PC-3 (cell line): Measurements from ENCODE around the gene MAP3K5. TPM values are rescaled to one million over a fixed set of nuclear protein-coding genes. Genes with fewer than 3 reads are reported as not detected.

Experiments used
- ATAC-seq: fragments of 200-7000 bp; cut with Tn5 transposase; 2 replicates; pipeline ENCODE4 v1.9.1; 2020; ENCODE audit warnings: mild to moderate bottlenecking, moderate library complexity
- BruUV-seq: library from RNA; stranded (reverse); fragments of 400-500 nt; replicated peaks from 2 replicates; lab custom pipeline; 2021; lab: Mats Ljungman, UMichigan
- CTCF ChIA-PET: fragments of 300-600 bp; sonication (Branson Sonifier 250); formaldehyde crosslinking; loops from one replicate; lab custom pipeline; 2022; ENCODE audit warnings: antibody characterized with exemption; lab: Charles Lee
- POLR2A ChIA-PET: fragments of 300-600 bp; sonication (Branson Sonifier 250); formaldehyde crosslinking; loops from one replicate; lab custom pipeline; 2022; ENCODE audit warnings: antibody characterized with exemption; ENCODE audit not compliant: unreplicated experiment; lab: Charles Lee
- DNase-seq: peaks from one replicate; pipeline ENCODE4 v3.0.0-alpha.2; 2015
- H2AFZ ChIP-seq: fragments of 300-600 bp; sonication (generic); 2 replicates; pipeline ENCODE4 v1.6.0; 2016; ENCODE audit warnings: antibody characterized with exemption, low read length
- H3F3A ChIP-seq: fragments of 300-600 bp; sonication (generic); one replicate; pipeline ENCODE4 v1.6.0; 2017; ENCODE audit warnings: antibody characterized with exemption, low read length, control low read depth, mild to moderate bottlenecking; ENCODE audit not compliant: unreplicated experiment
- H3K27ac ChIP-seq: fragments of 300-600 bp; sonication (generic); 2 replicates; pipeline ENCODE4 v1.5.1; 2016; ENCODE audit warnings: mild to moderate bottlenecking, low read length
- H3K27me3 ChIP-seq: fragments of 300-600 bp; sonication (generic); 2 replicates; pipeline ENCODE4 v1.6.1; 2016; ENCODE audit warnings: low read length, mixed read lengths
- H3K36me3 ChIP-seq: fragments of 300-600 bp; sonication (generic); 2 replicates; pipeline ENCODE4 v1.6.1; 2016; ENCODE audit warnings: low read depth, mixed run types, low read length, mixed read lengths
- H3K4me1 ChIP-seq: fragments of 300-600 bp; sonication (generic); 2 replicates; pipeline ENCODE4 v1.5.1; 2016; ENCODE audit warnings: low read length; ENCODE audit not compliant: insufficient read depth
- H3K4me2 ChIP-seq: fragments of 300-600 bp; sonication (generic); 2 replicates; pipeline ENCODE4 v1.6.0; 2016; ENCODE audit warnings: low read length
- H3K4me3 ChIP-seq: fragments of 300-600 bp; sonication (generic); 2 replicates; pipeline ENCODE4 v1.5.1; 2016; ENCODE audit warnings: mild to moderate bottlenecking, low read length, mixed read lengths
- H3K79me2 ChIP-seq: fragments of 300-600 bp; sonication (generic); 2 replicates; pipeline ENCODE4 v1.6.1; 2017; ENCODE audit warnings: low read length, mixed read lengths
- H3K9ac ChIP-seq: fragments of 300-600 bp; sonication (generic); 2 replicates; pipeline ENCODE4 v1.6.0; 2016; ENCODE audit warnings: mild to moderate bottlenecking, low read length
- H3K9me2 ChIP-seq: fragments of 300-600 bp; sonication (generic); replicated peaks from 2 replicates; pipeline ENCODE4 v1.6.1; 2016; ENCODE audit warnings: mixed run types, low read length, mixed read lengths
- H3K9me3 ChIP-seq: fragments of 300-600 bp; sonication (generic); 2 replicates; pipeline ENCODE4 v1.6.1; 2016; ENCODE audit warnings: low read length, mixed read lengths
- H4K20me1 ChIP-seq: fragments of 300-600 bp; sonication (generic); 2 replicates; pipeline ENCODE4 v1.6.1; 2016; ENCODE audit warnings: low read length, mixed read lengths
- EZH2 ChIP-seq: fragments of 300-600 bp; sonication (generic); IDR thresholded peaks from one replicate; pipeline ENCODE4 v1.6.1; 2017; ENCODE audit warnings: antibody characterized with exemption, mild to moderate bottlenecking, low read length; ENCODE audit not compliant: unreplicated experiment
- EZH2phosphoT487 ChIP-seq: fragments of 300-600 bp; sonication (generic); IDR thresholded peaks from 2 replicates; pipeline ENCODE4 v1.6.1; 2018; ENCODE audit warnings: mild to moderate bottlenecking, antibody characterized with exemption, low read length, borderline replicate concordance
- intact Hi-C: fragments of 100-400 bp; cut with micrococcal nuclease; formaldehyde crosslinking; loops from 2 replicates; pipeline ENCODE4 v1.9.0; 2023
- total RNA-seq: library from RNA; depleted of rRNA; stranded (reverse); fragments of >200 nt; gene quantifications from 2 replicates; pipeline ENCODE4 v1.2.3, GENCODE V29; 2014
- TF ChIP-seq, protein P1 (sequence below): fragments of 300-600 bp; sonication (generic); conservative IDR thresholded peaks from 2 replicates; pipeline ENCODE4 v1.5.1; 2017; ENCODE audit warnings: antibody characterized with exemption, low read depth, mild to moderate bottlenecking, low read length

The MAP3K5 gene
- total RNA-seq, 1 experiment from 2014 or later = 4.3 TPM

- intact Hi-C loops = no loop called here
- Histone ChIP-seq H3K4me1 (no peaks in the 10 kb centered on the region), H3F3A (no peaks in the 10 kb centered on the region), H3K4me3 (no peak overlapping the region), H3K27me3 (no peaks in the 10 kb centered on the region), H3K79me2 (no peaks in the 10 kb centered on the region), H3K27ac (no peak overlapping the region), H3K9me3 (no peaks in the 10 kb centered on the region), H3K9me2 (no peaks in the 10 kb centered on the region), H3K4me2 (no peak overlapping the region), H3K9ac (no peak overlapping the region), H3K36me3 (no peaks in the 10 kb centered on the region), H2AFZ (no peak overlapping the region), H4K20me1 (no peaks in the 10 kb centered on the region)
- POLR2A ChIA-PET = no interaction called here
- CTCF ChIA-PET = no interaction called here
- no peak for ATAC-seq
- TF ChIP-seq, protein P1, sequence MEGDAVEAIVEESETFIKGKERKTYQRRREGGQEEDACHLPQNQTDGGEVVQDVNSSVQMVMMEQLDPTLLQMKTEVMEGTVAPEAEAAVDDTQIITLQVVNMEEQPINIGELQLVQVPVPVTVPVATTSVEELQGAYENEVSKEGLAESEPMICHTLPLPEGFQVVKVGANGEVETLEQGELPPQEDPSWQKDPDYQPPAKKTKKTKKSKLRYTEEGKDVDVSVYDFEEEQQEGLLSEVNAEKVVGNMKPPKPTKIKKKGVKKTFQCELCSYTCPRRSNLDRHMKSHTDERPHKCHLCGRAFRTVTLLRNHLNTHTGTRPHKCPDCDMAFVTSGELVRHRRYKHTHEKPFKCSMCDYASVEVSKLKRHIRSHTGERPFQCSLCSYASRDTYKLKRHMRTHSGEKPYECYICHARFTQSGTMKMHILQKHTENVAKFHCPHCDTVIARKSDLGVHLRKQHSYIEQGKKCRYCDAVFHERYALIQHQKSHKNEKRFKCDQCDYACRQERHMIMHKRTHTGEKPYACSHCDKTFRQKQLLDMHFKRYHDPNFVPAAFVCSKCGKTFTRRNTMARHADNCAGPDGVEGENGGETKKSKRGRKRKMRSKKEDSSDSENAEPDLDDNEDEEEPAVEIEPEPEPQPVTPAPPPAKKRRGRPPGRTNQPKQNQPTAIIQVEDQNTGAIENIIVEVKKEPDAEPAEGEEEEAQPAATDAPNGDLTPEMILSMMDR = no peak
- TF ChIP-seq EZH2 (no peak), EZH2phosphoT487 (no peak)
- no peak for DNase-seq
- no TSS peak for BruUV-seq
Measured at GRCh38 chr6:136635615-136636014, 156.7 kb downstream of the MAP3K5 start.

DNA sequence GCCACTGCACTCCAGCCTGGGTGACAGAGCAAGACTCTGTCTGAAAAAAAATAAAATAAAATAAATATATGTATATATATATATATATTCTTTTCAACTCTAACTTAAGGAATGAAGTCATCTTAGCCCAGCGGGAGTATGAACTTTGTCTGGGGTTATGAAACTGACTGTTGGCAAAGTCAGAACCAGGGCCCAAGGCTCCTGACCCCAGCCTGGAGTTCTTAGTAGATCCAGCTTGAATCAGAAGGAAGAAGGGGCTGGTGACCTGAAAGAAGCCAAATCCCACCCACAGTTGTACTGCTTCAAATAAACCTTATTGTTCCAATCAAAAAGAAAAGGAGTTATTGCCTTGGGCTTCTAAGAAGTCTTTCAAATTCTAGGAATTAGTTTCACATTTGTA, 158.9 kb downstream of the MAP3K5 start:
- TF ChIP-seq, protein P1 = no peak
- TF ChIP-seq EZH2 = no peak
- no peak for TF ChIP-seq EZH2phosphoT487
- no peak overlapping the region for H3K9ac ChIP-seq
- no peak overlapping the region for H3K27ac ChIP-seq
- no peak overlapping the region for H3K4me2 ChIP-seq
- ChIA-PET POLR2A (no interaction called here), CTCF (no interaction called here)
- H3K79me2 ChIP-seq = no peaks in the 10 kb centered on the region
- H3K9me2 ChIP-seq = no peaks in the 10 kb centered on the region
- intact Hi-C loops = no loop called here
- H3K4me3 ChIP-seq = no peak overlapping the region
- no peaks in the 10 kb centered on the region for H4K20me1 ChIP-seq
- no peaks in the 10 kb centered on the region for H3K9me3 ChIP-seq
- DNase-seq = no peak
- no peak for ATAC-seq
- no TSS peak for BruUV-seq
- no peaks in the 10 kb centered on the region for H3K27me3 ChIP-seq
- H3K4me1 ChIP-seq = no peaks in the 10 kb centered on the region
- H3K36me3 ChIP-seq = no peaks in the 10 kb centered on the region
- H3F3A ChIP-seq = no peaks in the 10 kb centered on the region
- H2AFZ ChIP-seq = no peak overlapping the region

DNA sequence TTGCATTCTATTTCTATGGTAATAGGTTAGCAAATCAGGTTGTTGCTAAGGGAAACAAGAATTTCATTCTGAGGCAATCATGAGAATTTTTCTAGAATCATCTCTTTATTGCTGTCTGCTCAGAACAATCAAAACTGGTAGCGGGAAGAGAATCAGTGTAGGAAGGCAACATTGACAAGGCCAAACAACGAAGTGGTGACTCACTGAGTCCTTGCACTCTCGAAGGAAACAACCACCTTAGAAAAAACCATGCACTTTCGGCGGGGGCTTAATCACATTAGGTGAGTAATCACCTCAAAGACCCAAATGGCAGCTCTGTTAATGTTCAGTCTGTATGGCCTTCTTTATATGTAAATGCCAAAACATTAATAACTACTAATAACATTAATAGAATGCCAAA, 163.3 kb downstream of the MAP3K5 start:
- H4K20me1 ChIP-seq = no peaks in the 10 kb centered on the region
- no TSS peak for BruUV-seq
- ATAC-seq (no peak), DNase-seq (peak; percentile 4)
- no peak overlapping the region for H3K4me3 ChIP-seq
- no peaks in the 10 kb centered on the region for H3K4me1 ChIP-seq
- H3K4me2 ChIP-seq = no peak overlapping the region
- H2AFZ ChIP-seq = no peak overlapping the region
- H3K9me2 ChIP-seq = no peaks in the 10 kb centered on the region
- no peak overlapping the region for H3K9ac ChIP-seq
- intact Hi-C loops = no loop called here
- CTCF ChIA-PET = no interaction called here
- no peaks in the 10 kb centered on the region for H3F3A ChIP-seq
- no peaks in the 10 kb centered on the region for H3K27me3 ChIP-seq
- no peaks in the 10 kb centered on the region for H3K79me2 ChIP-seq
- no peaks in the 10 kb centered on the region for H3K36me3 ChIP-seq
- no peaks in the 10 kb centered on the region for H3K9me3 ChIP-seq
- no peak overlapping the region for H3K27ac ChIP-seq
- TF ChIP-seq EZH2phosphoT487 (no peak), EZH2 (no peak)
- TF ChIP-seq, protein P1 = no peak
- POLR2A ChIA-PET = no interaction called here
